GM18505 (cell line): ENCODE data around the gene DCUN1D4.
"Not testable (repeated sequence)": the region's sequence is repeated elsewhere in the genome, so short reads cannot be mapped to it uniquely, and the experiment has no call there.

ENCODE experiments used
- ATAC-seq: cut with Tn5 transposase; IDR thresholded peaks from one replicate; pipeline ENCODE4 v1.9.1; 2021; ENCODE audit not compliant: unreplicated experiment
- POLR2A ChIP-seq: IDR thresholded peaks from 4 replicates; pipeline ENCODE4 v1.6.1; 2011; ENCODE audit warnings: borderline replicate concordance; ENCODE audit not compliant: insufficient read depth, insufficient read length; ENCODE audit errors: extremely low read depth

The DCUN1D4 gene

DNA sequence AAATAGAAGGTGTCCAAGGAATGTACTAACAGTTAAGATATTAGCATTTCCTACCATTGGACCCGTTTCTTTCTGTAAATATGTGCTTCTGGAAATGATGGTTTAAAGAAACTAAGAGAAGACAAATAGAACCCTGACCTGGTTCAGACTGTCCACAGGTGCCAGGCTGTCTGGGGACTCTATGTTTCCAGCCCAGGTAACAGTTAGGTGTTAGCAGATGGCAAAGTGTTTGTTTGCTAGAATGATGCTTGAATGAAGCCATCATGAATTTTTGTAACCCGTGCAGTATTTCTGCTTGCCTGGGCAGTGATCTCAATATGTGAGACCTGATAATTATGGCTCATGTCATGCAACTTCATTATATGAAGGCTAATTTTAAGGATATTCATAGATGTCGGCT is 89.7 kb downstream of the DCUN1D4 start:
- ATAC-seq = no peak
- TF ChIP-seq POLR2A = no peak

DNA sequence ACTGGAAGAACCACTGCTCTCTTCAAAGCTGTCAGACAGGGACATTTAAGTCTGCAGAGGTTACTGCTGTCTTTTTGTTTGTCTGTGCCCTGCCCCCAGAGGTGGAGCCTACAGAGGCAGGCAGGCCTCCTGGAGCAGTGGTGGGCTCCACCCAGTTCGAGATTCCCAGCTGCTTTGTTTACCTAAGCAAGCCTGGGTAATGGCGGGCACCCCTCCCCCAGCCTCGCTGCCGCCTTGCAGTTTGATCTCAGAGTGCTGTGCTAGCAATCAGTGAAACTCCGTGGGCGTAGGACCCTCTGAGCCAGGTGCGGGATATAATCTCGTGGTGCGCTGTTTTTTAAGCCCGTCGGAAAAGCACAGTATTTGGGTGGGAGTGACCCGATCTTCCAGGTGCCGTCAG is 97.5 kb downstream of the DCUN1D4 start:
- not testable (repeated sequence) for ATAC-seq

DNA sequence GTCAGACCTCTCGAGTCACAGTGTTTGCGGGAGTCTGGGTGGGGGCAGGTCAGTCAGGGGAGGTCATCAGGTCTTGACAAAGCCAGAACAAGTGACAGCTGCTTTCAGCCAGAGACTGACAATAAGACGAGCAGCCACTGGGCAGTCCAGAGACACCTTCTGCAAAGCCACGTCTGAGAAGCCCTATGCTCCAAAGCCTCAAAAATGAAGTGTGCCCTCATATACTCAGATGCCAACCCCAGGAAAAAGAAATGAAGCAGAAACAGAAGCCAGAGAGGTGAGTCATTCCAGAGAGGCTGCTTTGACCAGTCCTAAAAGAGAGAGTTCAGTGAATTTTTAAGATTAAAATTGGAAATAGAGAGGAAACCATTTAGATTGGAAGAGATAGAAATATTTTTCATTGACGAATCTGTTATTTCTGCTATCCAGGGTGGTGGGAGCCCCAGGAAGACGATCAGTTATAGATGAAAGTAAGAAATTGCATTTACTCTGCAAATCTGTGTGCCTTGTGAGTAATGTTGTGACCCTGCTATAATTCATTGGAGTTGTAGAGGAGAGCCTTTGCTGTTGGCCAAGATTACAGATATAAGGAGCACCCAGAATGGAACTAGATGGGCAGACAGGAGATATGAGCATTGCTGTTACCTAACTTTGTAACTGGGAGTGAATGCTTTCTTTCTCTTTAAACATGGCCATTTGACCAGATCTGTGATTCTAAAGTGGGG is 99.3 kb downstream of the DCUN1D4 start:
- no peak for ATAC-seq

DNA sequence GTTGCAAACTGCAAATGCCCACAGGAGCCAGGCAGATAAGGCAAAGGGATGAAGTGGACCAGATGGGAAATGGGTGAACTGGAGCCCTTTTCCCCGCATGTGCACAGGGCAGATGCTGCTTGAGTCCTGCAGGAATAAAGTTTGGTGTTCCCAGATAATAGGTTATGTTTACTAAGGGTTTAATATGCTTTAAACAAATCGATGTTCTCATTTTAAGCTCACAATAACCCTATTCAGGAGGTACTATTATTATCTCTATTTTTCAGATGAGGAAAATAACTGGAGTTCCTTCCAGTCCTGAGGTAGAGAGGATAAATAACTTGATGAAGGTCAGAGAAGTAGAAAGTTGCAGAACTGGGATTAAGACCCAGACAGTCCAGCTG is 99.9 kb downstream of the DCUN1D4 start:
- TF ChIP-seq POLR2A = no peak
- no peak for ATAC-seq

More for the DNA sequence above, 99.3 kb downstream of the DCUN1D4 start:
- no peak for TF ChIP-seq POLR2A

DNA sequence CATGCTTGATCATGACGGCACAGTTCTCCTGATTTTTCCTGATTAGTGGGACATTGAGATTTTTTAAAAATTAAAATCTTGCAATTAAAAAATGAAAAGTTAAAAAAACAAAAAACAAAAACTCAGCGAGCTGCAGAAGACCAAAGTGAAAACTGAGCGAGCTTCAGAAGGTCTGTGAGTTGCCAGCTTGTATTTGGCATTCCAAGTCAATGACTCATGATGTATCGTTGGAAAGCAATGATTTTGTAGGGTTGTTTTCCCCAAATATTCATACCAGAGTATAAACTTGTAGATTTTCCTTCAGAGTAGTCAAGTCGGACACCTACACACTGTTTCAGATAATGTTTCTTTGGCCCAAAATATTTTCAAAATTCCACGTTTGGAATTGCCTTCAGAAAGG is 100.3 kb downstream of the DCUN1D4 start:
- no peak for ATAC-seq
- no peak for TF ChIP-seq POLR2A

DNA sequence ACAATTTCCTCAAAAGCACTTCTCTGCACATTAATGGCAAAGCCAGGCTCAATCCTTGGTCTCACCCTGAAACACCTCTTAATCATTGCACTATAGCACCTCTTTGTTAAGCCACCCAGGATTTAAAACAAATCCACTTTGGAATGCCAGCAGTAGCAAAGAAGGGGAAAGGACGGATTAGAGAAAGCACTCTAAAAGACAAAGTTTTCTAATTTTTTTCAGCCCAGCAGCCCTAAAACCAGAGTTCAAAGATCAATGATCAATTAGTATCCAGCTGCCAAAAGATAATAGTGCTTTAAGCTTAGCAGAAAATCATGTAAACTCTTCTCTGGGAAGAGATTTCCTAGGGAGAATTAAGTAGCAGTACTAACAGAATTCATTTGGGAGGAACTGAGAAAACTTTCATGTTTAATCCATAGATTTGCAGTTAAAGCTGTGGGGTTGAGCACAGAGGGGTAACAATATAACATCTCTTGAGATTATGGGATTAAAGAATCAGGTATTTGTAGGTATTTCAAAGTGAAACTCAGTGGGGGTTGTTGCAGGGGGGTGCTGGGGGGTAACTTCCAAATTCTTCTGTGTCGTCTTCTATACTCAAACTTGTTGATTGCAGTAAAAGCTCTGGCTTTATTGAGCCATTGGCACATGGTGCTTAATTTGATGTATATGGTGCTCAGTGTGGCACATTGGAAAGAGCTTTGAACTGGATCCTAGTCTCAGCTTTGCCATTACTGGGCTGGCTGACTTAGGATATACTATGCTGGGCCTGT is 115.4 kb downstream of the DCUN1D4 start:
- ATAC-seq = no peak
- TF ChIP-seq POLR2A = no peak

DNA sequence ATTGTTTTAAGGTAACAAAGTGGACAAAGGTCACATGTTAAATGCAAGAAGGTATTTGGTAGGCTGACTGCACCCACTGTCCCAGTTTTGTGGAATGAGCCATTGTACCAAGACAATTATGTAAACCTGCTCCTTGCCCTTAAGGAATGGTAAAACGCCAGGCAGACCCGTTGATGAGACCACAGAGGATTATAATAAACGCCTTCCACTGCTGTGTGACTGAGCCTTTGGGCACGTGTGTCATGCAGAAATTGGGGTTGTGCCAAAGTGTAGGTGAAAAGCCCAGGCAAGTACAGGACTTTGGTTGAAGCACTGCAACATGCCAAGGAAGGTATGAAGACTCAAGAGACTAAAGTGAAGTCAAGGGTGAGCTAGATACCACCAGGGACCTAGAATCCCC is 117.5 kb downstream of the DCUN1D4 start:
- no peak for ATAC-seq
- no peak for TF ChIP-seq POLR2A

DNA sequence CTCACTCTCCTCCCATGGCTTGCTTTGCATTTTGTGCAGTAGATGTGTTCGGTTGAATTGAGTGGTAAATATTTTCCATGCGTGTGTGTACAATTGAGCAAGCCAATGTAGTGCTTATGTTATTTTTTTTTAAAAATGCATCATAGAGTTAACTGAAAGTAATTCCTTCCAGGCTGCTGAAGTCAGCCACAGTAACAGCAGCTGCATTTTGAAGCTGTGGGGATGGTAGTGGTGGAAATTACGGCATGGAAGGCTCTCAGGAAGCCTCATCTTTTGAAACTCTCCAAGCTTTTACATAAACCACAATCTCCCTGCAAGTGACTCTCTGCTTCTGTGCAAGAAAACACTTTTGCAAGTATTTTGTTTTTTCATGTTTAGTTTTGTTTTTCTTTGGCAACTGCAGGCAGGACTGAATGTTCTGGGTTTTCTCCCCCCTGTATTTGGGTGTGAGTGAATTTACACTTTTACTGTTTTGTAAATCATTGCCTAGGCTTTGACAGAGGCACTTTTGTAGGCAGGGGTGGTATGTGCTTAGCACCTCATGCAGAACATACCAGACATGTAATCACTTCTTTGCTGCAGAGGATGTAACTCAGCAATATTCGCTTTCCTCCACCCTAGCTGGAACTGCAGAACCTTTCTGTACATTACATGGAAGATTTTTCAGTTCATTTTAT is 121.0 kb downstream of the DCUN1D4 start:
- no peak for ATAC-seq
- TF ChIP-seq POLR2A = no peak

DNA sequence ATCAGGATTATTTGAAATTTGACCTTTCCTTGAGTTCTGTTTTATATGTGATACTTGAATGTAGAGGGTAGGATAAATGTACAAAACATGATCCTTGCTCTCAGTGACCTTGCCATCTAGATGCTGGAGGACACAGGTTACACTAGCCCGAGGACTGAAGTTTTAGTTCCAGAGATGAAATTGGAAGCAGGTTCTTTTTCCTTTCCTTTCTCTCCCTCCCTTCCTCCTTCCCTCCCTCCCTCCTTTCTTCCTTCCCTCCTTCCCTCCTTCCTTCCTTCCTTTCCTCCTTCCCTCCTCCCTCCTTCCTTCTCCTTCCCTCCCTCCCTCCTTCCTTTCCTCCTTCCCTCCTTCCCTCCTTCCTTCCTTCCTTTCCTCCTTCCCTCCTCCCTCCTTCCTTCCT is 122.9 kb downstream of the DCUN1D4 start:
- ATAC-seq = no peak
- TF ChIP-seq POLR2A = no peak
